IMR-90 (cell line): ENCODE data around the gene ARRDC1.

Experiments used
- BHLHE40 ChIP-seq: fragments of 150-350 bp; IDR thresholded peaks from 2 replicates; pipeline ENCODE4 v1.6.1; 2016; ENCODE audit warnings: mild to moderate bottlenecking, low read depth, low read length
- CEBPB ChIP-seq: IDR thresholded peaks from 2 replicates; pipeline ENCODE4 v1.6.1; 2012; ENCODE audit warnings: low read depth, low read length, improper control_type of control experiment
- POLR2A ChIP-seq: IDR thresholded peaks from 2 replicates; pipeline ENCODE4 v1.6.1; 2012; ENCODE audit warnings: mild to moderate bottlenecking, low read depth, low read length
- RFX5 ChIP-seq: IDR thresholded peaks from 2 replicates; pipeline ENCODE4 v1.8.0; 2012; ENCODE audit warnings: low read depth, mild to moderate bottlenecking, low read length, moderate library complexity
- TF ChIP-seq, protein P1 (sequence below): conservative IDR thresholded peaks from 2 replicates; pipeline ENCODE4 v1.5.1; 2012; ENCODE audit warnings: mild to moderate bottlenecking, low read depth, low read length, improper control_type of control experiment

DNA sequence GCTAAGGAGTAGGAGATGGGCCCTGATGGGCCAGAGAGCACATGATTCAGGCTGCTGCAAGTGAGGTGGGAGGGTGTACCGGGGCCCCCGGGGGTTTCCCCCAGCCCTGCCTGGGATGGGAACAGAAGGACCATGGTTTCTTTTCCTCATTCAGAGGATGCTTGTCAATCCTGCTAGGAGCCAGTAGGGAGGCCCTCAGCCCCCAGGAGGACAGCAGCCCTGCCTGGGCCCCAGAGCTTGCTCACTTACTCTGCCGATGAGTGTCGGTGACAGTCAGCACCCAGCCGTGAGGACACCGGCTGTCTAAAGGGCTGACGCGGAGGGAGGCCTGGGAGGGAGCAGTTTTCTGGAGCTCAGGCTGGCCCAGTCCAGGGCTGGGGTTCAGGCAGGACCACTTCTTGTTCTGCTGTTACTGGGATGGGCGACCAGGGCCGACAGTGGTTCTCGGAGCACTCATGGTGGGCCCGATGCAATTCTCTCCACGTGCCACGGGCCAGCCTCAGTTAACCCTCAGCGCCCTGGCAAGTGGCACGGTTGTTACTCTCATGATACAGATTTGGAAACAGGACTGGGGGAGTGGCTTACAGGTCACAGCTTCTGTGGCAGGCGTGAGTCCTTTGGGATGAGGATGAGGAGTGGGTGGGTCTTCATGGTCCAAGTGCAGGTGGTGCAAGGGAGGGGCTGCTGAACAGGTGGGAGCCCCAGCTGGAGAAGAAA lies 1.8 kb downstream of the ARRDC1 start:
- TF ChIP-seq, protein P1, sequence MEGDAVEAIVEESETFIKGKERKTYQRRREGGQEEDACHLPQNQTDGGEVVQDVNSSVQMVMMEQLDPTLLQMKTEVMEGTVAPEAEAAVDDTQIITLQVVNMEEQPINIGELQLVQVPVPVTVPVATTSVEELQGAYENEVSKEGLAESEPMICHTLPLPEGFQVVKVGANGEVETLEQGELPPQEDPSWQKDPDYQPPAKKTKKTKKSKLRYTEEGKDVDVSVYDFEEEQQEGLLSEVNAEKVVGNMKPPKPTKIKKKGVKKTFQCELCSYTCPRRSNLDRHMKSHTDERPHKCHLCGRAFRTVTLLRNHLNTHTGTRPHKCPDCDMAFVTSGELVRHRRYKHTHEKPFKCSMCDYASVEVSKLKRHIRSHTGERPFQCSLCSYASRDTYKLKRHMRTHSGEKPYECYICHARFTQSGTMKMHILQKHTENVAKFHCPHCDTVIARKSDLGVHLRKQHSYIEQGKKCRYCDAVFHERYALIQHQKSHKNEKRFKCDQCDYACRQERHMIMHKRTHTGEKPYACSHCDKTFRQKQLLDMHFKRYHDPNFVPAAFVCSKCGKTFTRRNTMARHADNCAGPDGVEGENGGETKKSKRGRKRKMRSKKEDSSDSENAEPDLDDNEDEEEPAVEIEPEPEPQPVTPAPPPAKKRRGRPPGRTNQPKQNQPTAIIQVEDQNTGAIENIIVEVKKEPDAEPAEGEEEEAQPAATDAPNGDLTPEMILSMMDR, result no peak
- TF ChIP-seq CEBPB, result no peak
- TF ChIP-seq BHLHE40, result no peak
- TF ChIP-seq RFX5, result no peak
- TF ChIP-seq POLR2A, result no peak
